Activated naive CD8-positive, alpha-beta T cell treated with anti-CD3 and anti-CD28 coated beads for 36 hours (primary cell): ENCODE results near the gene PKDCC. TPM values are rescaled to one million over a fixed set of nuclear protein-coding genes. Genes with fewer than 3 reads are reported as not detected.
"Not testable (repeated sequence)": the region's sequence is repeated elsewhere in the genome, so short reads cannot be mapped to it uniquely, and the experiment has no call there.

Experiments
- DNase-seq: peaks from one replicate; pipeline ENCODE4 v3.0.0; 2021
- H3K27ac Mint-ChIP-seq: one replicate; pipeline ENCODE4 v1.8.0; 2022; ENCODE audit warnings: mild to moderate bottlenecking, moderate library complexity, mixed read lengths
- H3K27me3 Mint-ChIP-seq: one replicate; pipeline ENCODE4 v1.8.0; 2022; ENCODE audit warnings: mild to moderate bottlenecking, mixed read lengths
- H3K36me3 Mint-ChIP-seq: one replicate; pipeline ENCODE4 v1.8.0; 2021; ENCODE audit warnings: mild to moderate bottlenecking, mixed read lengths
- H3K4me1 Mint-ChIP-seq: one replicate; pipeline ENCODE4 v1.8.0; 2021; ENCODE audit warnings: mixed read lengths
- H3K4me3 Mint-ChIP-seq: one replicate; pipeline ENCODE4 v1.8.0; 2022; ENCODE audit warnings: mild to moderate bottlenecking, moderate library complexity, mixed read lengths
- H3K9me3 Mint-ChIP-seq: one replicate; pipeline ENCODE4 v1.8.0; 2022; ENCODE audit warnings: mixed read lengths
- total RNA-seq, 2 experiments: library from RNA; stranded (reverse); gene quantifications; one replicate each; pipeline ENCODE4 v1.2.3, GENCODE V29; 2021

The PKDCC gene
- total RNA-seq, 2 experiments from 2014 or later, result not detected

GRCh38 chr2:42076357-42077225 lies 28.8 kb downstream of the PKDCC start:
- Mint-ChIP-seq H3K9me3 (no peaks in the 10 kb centered on the region), H3K4me1 (no peaks in the 10 kb centered on the region), H3K27ac (no peak overlapping the region), H3K27me3 (peaks cover 11% of the 10 kb centered on the region), H3K36me3 (no peaks in the 10 kb centered on the region), H3K4me3 (no peak overlapping the region)
- no peak for DNase-seq

GRCh38 chr2:42077343-42077742 lies 29.5 kb downstream of the PKDCC start:
- no peak overlapping the region for H3K27ac Mint-ChIP-seq
- peaks cover 11% of the 10 kb centered on the region for H3K27me3 Mint-ChIP-seq
- H3K4me3 Mint-ChIP-seq, result no peak overlapping the region

GRCh38 chr2:42079737-42080287 lies 32.0 kb downstream of the PKDCC start:
- no peak for DNase-seq
- no peaks in the 10 kb centered on the region for H3K9me3 Mint-ChIP-seq
- H3K4me1 Mint-ChIP-seq, result peaks cover 2% of the 10 kb centered on the region
- H3K4me3 Mint-ChIP-seq, result no peak overlapping the region
- H3K36me3 Mint-ChIP-seq, result no peaks in the 10 kb centered on the region
- H3K27ac Mint-ChIP-seq, result no peak overlapping the region
- peaks cover 11% of the 10 kb centered on the region for H3K27me3 Mint-ChIP-seq

More at GRCh38 chr2:42077343-42077742, 29.5 kb downstream of the PKDCC start:
- H3K36me3 Mint-ChIP-seq, result no peaks in the 10 kb centered on the region
- H3K9me3 Mint-ChIP-seq, result no peaks in the 10 kb centered on the region
- H3K4me1 Mint-ChIP-seq, result no peaks in the 10 kb centered on the region
- no peak for DNase-seq

- not testable (repeated sequence) for H3K4me1 Mint-ChIP-seq, H3K27ac Mint-ChIP-seq, H3K9me3 Mint-ChIP-seq, H3K36me3 Mint-ChIP-seq, DNase-seq, H3K4me3 Mint-ChIP-seq, H3K27me3 Mint-ChIP-seq
These were observed 33.3 kb downstream of the PKDCC start for GRCh38 chr2:42081151-42081550.

GRCh38 chr2:42082016-42082415 lies 34.2 kb downstream of the PKDCC start:
- no peaks in the 10 kb centered on the region for H3K9me3 Mint-ChIP-seq
- peaks cover 8% of the 10 kb centered on the region for H3K27me3 Mint-ChIP-seq
- H3K36me3 Mint-ChIP-seq, result no peaks in the 10 kb centered on the region
- no peak for DNase-seq
- no peak overlapping the region for H3K27ac Mint-ChIP-seq
- no peak overlapping the region for H3K4me3 Mint-ChIP-seq
- H3K4me1 Mint-ChIP-seq, result peaks cover 2% of the 10 kb centered on the region

- no peaks in the 10 kb centered on the region for H3K36me3 Mint-ChIP-seq
- H3K4me3 Mint-ChIP-seq, result no peak overlapping the region
- H3K27ac Mint-ChIP-seq, result no peak overlapping the region
- H3K4me1 Mint-ChIP-seq, result peaks cover 2% of the 10 kb centered on the region
- no peaks in the 10 kb centered on the region for H3K9me3 Mint-ChIP-seq
- peaks cover 8% of the 10 kb centered on the region for H3K27me3 Mint-ChIP-seq
- DNase-seq, result no peak
These were observed 36.4 kb downstream of the PKDCC start for GRCh38 chr2:42084231-42084671.

GRCh38 chr2:42085070-42085469 lies 37.2 kb downstream of the PKDCC start:
- not testable (repeated sequence) for DNase-seq

GRCh38 chr2:42085706-42086487 lies 38.1 kb downstream of the PKDCC start:
- no peak for DNase-seq
- Mint-ChIP-seq H3K27ac (no peak overlapping the region), H3K27me3 (peaks cover 4% of the 10 kb centered on the region), H3K9me3 (no peaks in the 10 kb centered on the region), H3K4me1 (peaks cover 2% of the 10 kb centered on the region), H3K36me3 (no peaks in the 10 kb centered on the region), H3K4me3 (no peak overlapping the region)

More at GRCh38 chr2:42085070-42085469, 37.2 kb downstream of the PKDCC start:
- not testable (repeated sequence) for H3K27ac Mint-ChIP-seq, H3K36me3 Mint-ChIP-seq, H3K4me3 Mint-ChIP-seq, H3K9me3 Mint-ChIP-seq, H3K27me3 Mint-ChIP-seq, H3K4me1 Mint-ChIP-seq

- Mint-ChIP-seq H3K9me3 (no peaks in the 10 kb centered on the region), H3K27ac (no peak overlapping the region), H3K4me3 (no peak overlapping the region), H3K4me1 (peaks cover 2% of the 10 kb centered on the region), H3K27me3 (peaks cover 4% of the 10 kb centered on the region), H3K36me3 (no peaks in the 10 kb centered on the region)
- DNase-seq, result peak; percentile 25
These were observed 38.7 kb downstream of the PKDCC start for GRCh38 chr2:42086500-42086953.

- no peaks in the 10 kb centered on the region for H3K36me3 Mint-ChIP-seq
- no peak overlapping the region for H3K27ac Mint-ChIP-seq
- H3K9me3 Mint-ChIP-seq, result no peaks in the 10 kb centered on the region
- H3K27me3 Mint-ChIP-seq, result peaks cover 4% of the 10 kb centered on the region
- DNase-seq, result no peak
- peaks cover 2% of the 10 kb centered on the region for H3K4me1 Mint-ChIP-seq
- no peak overlapping the region for H3K4me3 Mint-ChIP-seq
These were observed 39.5 kb downstream of the PKDCC start for GRCh38 chr2:42087137-42087856.

- no peak for DNase-seq
- H3K27me3 Mint-ChIP-seq, result peaks cover 4% of the 10 kb centered on the region
- no peaks in the 10 kb centered on the region for H3K36me3 Mint-ChIP-seq
- no peaks in the 10 kb centered on the region for H3K9me3 Mint-ChIP-seq
- no peaks in the 10 kb centered on the region for H3K4me1 Mint-ChIP-seq
- H3K27ac Mint-ChIP-seq, result no peak overlapping the region
- H3K4me3 Mint-ChIP-seq, result no peak overlapping the region
These were observed 40.0 kb downstream of the PKDCC start for GRCh38 chr2:42087857-42088195.

GRCh38 chr2:42089340-42089925 lies 41.6 kb downstream of the PKDCC start:
- Mint-ChIP-seq H3K27me3 (peaks cover 4% of the 10 kb centered on the region), H3K36me3 (no peaks in the 10 kb centered on the region), H3K4me3 (no peak overlapping the region), H3K4me1 (no peaks in the 10 kb centered on the region), H3K27ac (no peak overlapping the region), H3K9me3 (no peaks in the 10 kb centered on the region)
- peak; percentile 71 for DNase-seq

GRCh38 chr2:42090216-42090615 lies 42.4 kb downstream of the PKDCC start:
- Mint-ChIP-seq H3K9me3 (no peaks in the 10 kb centered on the region), H3K4me3 (no peak overlapping the region), H3K4me1 (no peaks in the 10 kb centered on the region), H3K27ac (no peak overlapping the region), H3K27me3 (peaks cover 4% of the 10 kb centered on the region), H3K36me3 (no peaks in the 10 kb centered on the region)
- DNase-seq, result no peak

GRCh38 chr2:42091671-42092070 lies 43.9 kb downstream of the PKDCC start:
- no peak for DNase-seq
- Mint-ChIP-seq H3K4me3 (no peak overlapping the region), H3K27ac (no peak overlapping the region), H3K36me3 (no peaks in the 10 kb centered on the region), H3K27me3 (peaks cover 2% of the 10 kb centered on the region), H3K9me3 (no peaks in the 10 kb centered on the region), H3K4me1 (no peaks in the 10 kb centered on the region)
